ENCODE results near the gene MYBL2. TPM values are rescaled to one million over a fixed set of nuclear protein-coding genes. Genes with fewer than 3 reads are reported as not detected.

MYBL2 gene
- total RNA-seq, 4 donors from 2014 or later: 0.19 to 2.3 TPM; not detected in 2

DNA sequence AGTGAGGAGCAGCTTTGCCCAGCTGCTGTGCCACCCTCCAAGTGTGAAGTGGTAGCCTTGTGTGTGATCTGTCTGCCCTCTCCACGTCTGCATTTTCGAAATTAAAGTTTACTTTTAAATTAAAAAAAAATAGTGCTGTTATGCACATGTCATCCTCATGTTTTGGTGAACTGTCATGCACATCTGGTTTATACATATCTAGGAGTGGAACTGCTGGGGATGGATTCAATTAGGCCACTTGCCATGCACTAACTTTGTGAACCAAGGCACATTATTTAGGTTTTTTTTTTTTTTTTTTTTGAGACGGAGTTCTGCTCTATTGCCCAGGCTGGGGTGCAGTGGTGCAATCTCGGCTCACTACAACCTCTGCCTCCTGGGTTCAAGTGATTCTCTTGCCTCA, 56.3 kb downstream of the MYBL2 start:
- DNase-seq (ENCODE audit: low spot score) (no peak), ATAC-seq (ENCODE audit: low FRiP score) (no peak)
- TF ChIP-seq, protein P1, sequence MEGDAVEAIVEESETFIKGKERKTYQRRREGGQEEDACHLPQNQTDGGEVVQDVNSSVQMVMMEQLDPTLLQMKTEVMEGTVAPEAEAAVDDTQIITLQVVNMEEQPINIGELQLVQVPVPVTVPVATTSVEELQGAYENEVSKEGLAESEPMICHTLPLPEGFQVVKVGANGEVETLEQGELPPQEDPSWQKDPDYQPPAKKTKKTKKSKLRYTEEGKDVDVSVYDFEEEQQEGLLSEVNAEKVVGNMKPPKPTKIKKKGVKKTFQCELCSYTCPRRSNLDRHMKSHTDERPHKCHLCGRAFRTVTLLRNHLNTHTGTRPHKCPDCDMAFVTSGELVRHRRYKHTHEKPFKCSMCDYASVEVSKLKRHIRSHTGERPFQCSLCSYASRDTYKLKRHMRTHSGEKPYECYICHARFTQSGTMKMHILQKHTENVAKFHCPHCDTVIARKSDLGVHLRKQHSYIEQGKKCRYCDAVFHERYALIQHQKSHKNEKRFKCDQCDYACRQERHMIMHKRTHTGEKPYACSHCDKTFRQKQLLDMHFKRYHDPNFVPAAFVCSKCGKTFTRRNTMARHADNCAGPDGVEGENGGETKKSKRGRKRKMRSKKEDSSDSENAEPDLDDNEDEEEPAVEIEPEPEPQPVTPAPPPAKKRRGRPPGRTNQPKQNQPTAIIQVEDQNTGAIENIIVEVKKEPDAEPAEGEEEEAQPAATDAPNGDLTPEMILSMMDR (IDR thresholded peaks at IDR 0.05): no peak

DNA sequence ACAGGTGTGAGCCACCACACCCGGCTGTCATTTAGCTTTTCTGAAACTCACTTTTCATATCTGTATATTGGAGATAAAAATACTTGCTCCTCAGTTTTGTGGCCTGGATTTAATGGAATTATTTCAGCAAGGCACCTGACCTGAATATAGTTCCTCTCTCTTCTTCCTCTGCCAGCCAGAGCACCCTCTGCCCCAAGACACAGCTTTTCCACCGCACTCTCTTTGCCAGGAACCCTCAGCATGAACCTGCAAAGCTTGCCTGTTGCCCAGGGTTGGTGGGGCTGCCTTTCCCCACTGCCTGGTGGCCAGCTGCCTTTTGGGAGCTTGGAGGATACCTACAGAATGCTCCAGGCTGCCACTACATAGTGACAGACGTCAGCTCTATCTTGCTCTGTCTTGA, 56.8 kb downstream of the MYBL2 start:
- TF ChIP-seq, protein P1 (IDR thresholded peaks at IDR 0.05): no peak

DNA sequence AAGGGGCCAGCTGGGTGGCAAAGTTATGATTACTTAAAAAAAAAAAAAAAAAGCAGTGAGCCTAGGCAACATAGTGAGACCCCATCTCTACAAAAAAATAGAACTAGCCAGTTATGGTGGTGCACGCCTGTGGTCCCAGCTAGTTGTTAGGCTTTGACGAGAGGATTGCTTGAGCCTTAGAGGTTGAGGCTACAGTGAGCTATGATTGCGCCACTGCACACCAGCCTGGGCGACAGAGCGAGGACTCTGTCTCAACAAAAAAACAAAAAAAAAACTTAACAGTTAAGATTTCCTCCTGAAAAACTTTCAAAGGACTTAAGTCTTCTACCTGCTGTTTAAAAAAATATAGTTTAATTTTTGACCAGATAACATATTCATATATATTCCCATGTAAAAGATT, 57.5 kb downstream of the MYBL2 start:
- TF ChIP-seq, protein P1 (IDR thresholded peaks at IDR 0.05): no peak
- ATAC-seq (ENCODE audit: low FRiP score) (no peak), DNase-seq (ENCODE audit: low spot score) (no peak)

More for the DNA sequence above, 56.8 kb downstream of the MYBL2 start:
- no peak for DNase-seq (ENCODE audit: low spot score)
- ATAC-seq (ENCODE audit: low FRiP score): no peak

DNA sequence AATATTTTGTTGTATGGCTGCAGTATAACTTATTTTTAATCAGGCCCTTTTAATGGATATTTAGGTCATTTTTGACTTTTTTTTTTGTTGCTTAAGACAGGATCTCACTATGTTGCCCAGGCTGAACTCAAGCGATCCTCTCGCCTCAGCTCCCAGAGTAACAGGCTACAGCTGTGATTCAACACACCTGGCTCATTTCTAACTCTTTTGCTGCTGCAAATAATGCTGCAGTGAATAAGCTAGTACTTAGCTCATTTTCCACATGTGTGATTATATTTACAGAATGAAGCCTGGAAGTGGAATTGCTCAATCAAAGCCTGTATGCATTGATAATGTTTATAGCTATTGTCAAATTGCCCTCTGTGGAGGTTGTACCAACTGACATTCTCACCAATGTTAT, 58.8 kb downstream of the MYBL2 start:
- ATAC-seq (ENCODE audit: low FRiP score) (no peak), DNase-seq (ENCODE audit: low spot score) (no peak)
- TF ChIP-seq, protein P1 (IDR thresholded peaks at IDR 0.05): no peak

DNA sequence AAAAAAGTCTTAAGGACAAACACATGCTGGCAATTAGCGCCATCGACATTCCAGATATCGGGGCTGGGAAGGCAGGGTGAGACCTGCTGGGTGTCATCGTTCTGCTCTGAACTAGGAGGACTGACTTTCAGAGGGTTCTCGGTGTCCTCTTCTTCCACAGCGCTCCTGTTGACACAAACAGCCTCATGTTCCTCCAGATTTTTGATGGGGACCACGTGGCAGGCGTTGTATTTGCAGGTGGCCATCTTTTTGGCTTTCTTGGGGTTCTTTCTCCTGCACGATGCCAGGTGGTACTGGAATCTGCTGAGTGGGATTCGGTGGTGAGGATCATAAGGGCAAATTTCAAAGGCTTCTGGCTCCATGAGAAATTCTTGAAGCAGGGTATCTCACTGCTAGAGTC, 59.4 kb downstream of the MYBL2 start:
- ATAC-seq (ENCODE audit: low FRiP score) (no peak), DNase-seq (ENCODE audit: low spot score) (no peak)
- TF ChIP-seq, protein P1 (IDR thresholded peaks at IDR 0.05): no peak

DNA sequence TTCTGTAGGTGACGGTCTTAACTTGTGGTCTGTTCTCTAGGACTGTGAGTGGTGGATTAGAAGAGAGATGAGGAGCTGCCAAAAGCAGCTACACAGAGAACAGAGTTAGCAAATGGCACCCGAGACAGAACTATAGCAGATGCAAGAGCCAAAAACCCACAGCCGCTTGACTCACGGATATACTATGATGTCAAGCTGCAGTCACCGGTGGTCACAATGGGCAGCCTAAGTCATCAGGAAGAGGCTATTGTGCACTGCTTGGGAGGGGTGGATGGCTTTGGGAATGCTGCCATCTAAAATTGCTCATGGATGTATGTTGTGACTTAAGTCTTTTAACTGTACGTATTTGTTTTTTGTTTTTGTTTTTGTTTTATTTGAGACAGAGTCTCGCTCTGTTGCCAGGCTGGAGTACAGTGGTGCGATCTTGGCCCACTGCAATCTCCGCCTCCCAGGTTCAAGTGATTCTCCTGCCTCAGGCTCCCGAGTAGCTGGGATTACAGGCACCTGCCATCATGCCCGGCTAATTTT, 60.0 kb downstream of the MYBL2 start, which contains the start of gene GTSF1L:
TSS of gene GTSF1L (minus strand) at position 192 of the 528 bp plus-strand sequence. CDS start 308 bp downstream, outside the sequence.
- no peak for DNase-seq (ENCODE audit: low spot score)
- ATAC-seq (ENCODE audit: low FRiP score): no peak
- TF ChIP-seq, protein P1 (IDR thresholded peaks at IDR 0.05): no peak

DNA sequence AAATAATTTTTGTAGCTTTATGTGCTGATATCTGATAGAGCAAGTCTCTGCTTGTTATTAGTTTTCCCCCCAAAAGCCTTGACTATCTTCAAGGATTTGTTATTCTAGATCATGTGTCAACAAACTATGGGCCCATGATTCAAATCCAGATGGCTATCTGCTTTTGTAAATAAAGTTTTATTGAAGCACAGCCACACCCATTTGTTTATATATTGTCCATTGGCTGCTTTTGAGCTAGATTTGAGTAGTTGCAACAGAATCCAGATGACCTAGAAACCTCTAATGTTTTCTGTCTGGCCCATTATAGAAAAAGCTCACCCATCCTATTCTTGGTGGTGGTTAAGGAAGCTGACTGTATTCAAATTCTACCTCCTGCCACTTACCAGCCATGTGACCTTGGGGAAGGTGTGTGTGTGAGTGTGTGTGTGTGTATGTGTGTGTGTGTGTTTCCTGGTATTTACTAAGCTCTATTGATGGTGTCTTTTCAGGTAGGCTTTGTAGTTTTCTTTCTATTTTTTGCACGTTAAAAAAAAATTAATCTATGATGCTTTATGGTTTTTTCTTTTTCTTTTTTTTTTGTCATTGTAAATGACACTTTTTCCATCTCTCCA, 61.2 kb downstream of the MYBL2 start:
- TF ChIP-seq, protein P1 (IDR thresholded peaks at IDR 0.05): no peak
- DNase-seq (ENCODE audit: low spot score): no peak
- ATAC-seq (ENCODE audit: low FRiP score): no peak

All from omental fat pad (tissue), 4 donors.